GM18861 (cell line): ENCODE measurements around the gene MRPL49.

ENCODE experiments used
- ATAC-seq: cut with Tn5 transposase; IDR thresholded peaks from one replicate; pipeline ENCODE4 v1.9.1; 2021; ENCODE audit not compliant: unreplicated experiment

Gene MRPL49

GRCh38 chr11:65102142-65103095 lies 19.7 kb upstream of the MRPL49 start:
- no peak for ATAC-seq

GRCh38 chr11:65103476-65103875 lies 18.6 kb upstream of the MRPL49 start:
- no peak for ATAC-seq

DNA sequence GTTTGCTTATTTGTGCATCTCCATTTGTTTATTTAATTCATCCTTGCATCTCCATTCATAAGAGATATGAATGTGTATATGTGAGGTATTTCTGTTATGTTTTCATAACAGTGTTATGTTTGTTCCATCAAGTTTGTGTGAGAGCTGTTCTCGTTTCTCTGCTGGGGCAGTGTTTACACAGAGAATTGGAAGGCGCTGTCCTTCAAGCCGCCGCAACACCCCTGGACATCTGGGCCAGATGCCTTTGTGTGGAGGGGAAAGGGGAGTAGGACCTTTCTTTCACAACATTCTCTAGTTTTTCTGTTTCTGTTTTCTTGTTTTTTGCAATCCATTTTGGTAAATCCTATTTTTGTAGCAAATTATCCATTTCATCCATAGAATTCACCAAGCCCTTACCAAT lies 17.5 kb upstream of the MRPL49 start:
- no peak for ATAC-seq

GRCh38 chr11:65107078-65107477 lies 15.0 kb upstream of the MRPL49 start:
- no peak for ATAC-seq

DNA sequence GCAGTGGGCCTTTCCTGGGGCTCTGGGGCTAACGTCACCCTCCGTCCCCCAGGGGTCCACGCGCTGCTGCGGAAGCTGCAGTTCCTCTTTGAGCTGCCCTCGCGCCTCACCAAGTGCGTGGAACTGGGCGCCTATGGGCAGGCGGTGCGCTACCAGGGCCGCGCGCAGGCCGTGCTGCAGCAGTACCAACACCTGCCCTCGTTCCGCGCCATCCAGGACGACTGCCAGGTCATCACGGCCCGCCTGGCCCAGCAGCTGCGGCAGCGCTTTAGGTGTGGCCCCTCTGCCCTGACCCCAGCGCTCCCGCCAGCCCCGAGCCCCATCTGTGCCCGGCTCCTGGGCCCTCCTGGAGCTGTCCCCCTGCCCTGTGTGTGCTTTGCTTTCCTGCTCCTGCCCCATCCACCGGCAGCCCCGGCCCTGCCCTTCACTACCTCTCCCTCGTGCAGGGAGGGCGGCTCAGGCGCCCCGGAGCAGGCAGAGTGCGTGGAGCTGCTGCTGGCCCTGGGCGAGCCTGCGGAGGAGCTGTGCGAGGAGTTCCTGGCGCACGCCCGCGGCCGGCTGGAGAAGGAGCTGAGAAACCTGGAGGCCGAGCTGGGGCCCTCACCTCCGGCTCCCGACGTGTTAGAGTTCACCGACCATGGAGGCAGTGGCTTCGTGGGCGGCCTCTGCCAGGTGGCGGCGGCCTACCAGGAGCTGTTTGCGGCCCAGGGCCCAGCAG lies 14.2 kb upstream of the MRPL49 start:
- ATAC-seq, result no peak

- no peak for ATAC-seq
Measured at GRCh38 chr11:65108469-65109123, 13.5 kb upstream of the MRPL49 start.

DNA sequence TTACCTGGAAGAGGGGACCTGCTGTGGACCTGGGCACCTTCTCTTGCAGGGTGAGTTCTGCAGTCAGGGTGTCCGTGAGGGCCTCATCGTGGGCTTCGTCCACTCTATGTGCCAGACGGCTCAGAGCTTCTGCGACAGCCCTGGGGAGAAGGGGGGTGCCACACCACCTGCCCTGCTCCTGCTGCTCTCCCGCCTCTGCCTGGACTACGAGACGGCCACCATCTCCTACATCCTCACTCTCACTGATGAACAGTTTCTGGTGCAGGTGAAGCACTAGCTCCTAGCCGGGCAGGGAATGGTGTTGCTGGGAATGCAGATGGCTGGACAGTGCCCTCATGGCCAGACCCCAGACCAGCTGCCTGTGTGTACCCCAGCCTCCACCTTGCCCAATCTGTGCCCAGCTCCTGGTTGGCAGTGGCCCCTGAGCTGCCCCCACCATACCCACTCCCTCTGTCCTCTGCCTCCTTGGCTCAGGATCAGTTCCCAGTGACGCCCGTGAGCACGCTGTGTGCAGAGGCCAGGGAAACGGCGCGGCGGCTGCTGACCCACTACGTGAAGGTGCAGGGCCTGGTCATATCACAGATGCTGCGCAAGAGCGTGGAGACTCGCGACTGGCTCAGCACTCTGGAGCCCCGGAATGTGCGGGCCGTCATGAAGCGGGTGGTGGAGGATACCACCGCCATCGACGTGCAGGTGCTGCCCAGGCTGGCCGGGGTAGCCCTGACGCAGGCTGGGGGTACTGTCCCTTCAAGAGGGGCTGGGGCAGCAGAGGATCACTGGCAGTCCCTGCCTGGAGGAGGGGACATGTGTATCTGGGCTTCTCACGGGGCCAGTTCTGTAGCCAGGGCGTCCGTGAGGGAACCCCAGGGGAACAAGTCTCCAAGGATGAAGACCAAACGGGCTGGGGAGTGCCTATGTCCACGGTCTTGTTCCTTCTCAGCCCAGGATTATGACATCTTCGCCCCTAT lies 12.6 kb upstream of the MRPL49 start:
- ATAC-seq, result no peak

DNA sequence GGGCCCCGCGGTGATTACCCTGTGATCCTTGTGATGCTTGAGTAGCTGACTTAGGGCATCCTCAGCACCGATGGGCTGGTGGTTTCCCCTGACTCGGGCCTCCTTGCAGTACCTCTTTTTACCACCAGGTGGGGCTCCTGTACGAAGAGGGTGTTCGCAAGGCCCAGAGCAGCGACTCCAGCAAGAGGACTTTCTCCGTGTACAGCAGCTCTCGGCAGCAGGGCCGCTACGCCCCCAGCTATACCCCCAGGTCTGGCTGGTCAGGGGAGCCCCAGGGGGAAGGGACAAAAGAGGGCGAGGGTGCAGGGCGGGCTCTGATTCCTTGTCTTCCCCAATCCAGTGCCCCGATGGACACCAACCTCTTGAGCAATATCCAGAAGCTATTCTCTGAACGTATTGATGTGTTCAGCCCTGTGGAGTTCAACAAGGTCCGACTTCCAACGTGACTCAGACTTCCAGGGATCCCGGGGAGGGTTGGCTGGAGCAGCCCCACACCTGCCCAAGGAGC lies 11.7 kb upstream of the MRPL49 start:
- no peak for ATAC-seq

- ATAC-seq, result no peak
Measured at GRCh38 chr11:65111159-65111743, 10.9 kb upstream of the MRPL49 start.

- peak; percentile 45 for ATAC-seq
Measured at GRCh38 chr11:65111744-65112545, 10.2 kb upstream of the MRPL49 start, which contains the start of gene TM7SF2. TM7SF2 (plus strand) TSS chr11:65111872; CDS start chr11:65112016, 144 bp downstream.

- peak; percentile 28 for ATAC-seq
Measured at GRCh38 chr11:65112546-65113360, 9.4 kb upstream of the MRPL49 start.

DNA sequence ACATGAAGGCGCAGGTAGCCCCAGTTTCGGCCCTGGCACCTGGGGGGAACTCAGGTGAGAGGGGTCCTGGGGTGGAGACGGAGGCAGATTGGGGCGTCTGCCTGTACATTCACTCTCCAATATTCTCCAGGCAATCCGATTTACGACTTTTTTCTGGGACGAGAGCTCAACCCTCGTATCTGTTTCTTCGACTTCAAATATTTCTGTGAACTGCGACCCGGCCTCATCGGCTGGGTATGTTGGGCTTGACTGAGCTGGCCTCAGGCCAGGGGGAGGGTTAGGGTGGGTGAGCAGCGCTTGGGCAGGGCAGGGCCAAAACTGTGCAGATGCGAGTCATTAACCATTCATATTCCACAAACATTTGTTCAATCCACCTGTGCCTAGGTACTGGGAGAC lies 8.8 kb upstream of the MRPL49 start:
- ATAC-seq, result no peak

DNA sequence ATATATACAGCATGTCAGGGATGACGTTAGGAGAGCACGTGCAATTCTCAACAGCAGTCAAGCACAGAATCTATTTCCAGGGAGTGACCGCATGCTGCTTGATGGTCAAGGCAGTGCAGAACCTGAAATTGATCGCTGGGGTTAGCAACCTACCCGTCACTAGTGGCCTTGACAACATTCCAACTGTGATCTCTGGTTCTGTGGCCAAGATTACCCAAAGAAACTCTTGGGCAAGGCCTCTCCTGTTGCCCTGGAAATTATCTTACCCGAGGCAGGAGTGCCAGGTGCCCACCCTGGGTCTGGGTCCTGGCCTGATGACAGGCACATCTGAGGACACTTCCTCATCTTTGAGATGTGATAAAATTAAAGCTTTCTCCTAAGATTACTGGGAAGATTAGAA lies 8.3 kb upstream of the MRPL49 start:
- no peak for ATAC-seq

DNA sequence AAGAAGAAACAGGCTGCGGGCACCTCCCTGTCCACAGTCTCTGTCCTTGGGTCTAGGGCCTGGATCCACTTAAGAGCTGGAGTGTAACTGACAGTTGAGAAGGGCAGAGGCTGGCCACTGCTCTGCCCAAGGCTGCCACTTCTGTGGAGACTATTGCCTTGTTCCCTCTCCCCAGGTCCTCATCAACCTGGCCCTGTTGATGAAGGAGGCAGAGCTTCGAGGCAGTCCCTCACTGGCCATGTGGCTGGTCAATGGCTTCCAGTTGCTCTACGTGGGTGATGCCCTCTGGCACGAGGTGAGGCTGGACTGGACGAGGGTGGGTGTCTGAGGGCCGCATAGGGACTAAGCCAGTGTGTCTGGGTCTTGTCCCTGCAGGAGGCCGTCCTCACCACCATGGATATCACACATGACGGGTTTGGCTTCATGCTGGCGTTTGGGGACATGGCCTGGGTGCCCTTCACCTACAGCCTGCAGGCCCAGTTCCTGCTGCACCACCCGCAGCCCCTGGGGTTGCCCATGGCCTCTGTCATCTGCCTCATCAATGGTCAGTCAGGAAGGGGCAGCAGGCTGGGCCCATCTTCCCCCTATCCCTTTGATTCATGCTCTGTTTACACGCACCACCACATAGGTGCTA lies 7.5 kb upstream of the MRPL49 start:
- ATAC-seq, result no peak

DNA sequence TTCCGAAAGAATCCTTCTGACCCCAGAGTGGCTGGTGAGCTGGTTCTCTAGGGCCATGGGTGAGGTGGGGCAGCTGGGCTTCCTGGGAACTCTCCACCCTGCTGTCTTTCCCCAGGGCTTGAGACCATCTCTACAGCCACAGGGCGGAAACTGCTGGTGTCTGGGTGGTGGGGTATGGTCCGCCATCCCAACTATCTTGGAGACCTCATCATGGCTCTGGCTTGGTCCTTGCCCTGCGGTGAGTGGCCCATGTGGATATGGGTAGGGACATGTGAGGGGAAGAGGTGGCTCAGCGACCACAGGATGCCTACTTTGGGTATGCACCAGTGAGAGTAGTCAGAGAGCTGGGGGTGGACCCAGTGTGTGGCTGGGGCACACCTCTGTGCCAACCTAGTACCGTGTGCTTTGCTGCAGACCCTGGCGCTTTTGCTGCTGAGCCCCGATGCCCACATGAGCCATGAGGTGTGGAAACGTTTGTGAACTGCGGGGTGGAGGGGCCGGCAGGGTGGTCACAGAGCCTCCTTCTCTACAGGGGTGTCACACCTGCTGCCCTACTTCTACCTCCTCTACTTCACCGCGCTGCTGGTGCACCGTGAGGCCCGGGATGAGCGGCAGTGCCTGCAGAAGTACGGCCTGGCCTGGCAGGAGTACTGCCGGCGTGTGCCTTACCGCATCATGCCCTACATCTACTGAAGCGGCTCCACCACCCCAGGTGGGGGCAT lies 6.6 kb upstream of the MRPL49 start:
- no peak for ATAC-seq

DNA sequence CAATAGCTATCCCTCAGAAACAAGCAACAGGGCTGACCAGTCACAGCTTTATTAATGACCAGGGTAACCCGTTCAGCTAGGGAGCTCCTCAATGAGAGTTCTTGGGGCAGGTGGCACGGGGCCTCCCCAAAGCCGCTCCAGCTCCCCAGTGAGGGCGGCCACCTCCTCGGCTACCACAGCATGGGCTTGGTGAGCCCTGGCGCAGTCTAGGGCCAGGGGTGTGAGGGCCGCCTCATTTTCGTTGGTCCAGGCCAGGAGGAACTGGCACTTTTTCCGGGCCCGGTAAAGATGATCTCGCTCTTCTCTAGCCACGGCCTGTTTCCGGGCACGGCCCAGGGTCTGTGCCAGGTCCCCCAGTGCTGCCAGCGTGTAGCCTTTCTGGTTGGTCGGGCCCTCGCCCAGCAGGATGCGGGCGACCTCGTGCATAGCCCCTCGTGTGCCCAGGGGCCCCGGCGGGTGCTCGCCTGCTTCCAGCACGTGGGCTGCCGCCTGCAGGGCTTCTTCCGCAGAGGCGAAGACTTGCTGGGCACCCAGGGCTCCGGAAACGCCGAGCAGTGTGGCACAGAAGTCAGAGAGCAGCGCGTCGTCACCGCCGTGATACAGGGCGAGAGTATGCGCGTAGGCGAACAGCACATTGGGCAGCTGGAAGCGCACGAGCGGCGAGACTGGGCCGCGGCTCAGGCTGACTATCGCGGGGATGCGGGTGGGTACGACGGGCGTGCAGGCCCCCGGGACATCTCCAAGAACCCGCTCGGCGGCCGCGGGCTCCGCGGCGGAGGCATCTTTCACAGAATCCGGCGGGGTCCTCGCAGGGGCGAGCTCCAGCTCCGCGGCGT lies 5.5 kb upstream of the MRPL49 start:
- ATAC-seq, result no peak
